GM19463 (cell line): ENCODE results near the gene VIPR2.
"Not testable (repeated sequence)": the region's sequence is repeated elsewhere in the genome, so short reads cannot be mapped to it uniquely, and the experiment has no call there.

ENCODE experiments used
- ATAC-seq: cut with Tn5 transposase; IDR thresholded peaks from one replicate; pipeline ENCODE4 v1.9.1; 2021; ENCODE audit warnings: mild to moderate bottlenecking, moderate library complexity; ENCODE audit not compliant: unreplicated experiment

Gene VIPR2, protein sequence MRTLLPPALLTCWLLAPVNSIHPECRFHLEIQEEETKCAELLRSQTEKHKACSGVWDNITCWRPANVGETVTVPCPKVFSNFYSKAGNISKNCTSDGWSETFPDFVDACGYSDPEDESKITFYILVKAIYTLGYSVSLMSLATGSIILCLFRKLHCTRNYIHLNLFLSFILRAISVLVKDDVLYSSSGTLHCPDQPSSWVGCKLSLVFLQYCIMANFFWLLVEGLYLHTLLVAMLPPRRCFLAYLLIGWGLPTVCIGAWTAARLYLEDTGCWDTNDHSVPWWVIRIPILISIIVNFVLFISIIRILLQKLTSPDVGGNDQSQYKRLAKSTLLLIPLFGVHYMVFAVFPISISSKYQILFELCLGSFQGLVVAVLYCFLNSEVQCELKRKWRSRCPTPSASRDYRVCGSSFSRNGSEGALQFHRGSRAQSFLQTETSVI

DNA sequence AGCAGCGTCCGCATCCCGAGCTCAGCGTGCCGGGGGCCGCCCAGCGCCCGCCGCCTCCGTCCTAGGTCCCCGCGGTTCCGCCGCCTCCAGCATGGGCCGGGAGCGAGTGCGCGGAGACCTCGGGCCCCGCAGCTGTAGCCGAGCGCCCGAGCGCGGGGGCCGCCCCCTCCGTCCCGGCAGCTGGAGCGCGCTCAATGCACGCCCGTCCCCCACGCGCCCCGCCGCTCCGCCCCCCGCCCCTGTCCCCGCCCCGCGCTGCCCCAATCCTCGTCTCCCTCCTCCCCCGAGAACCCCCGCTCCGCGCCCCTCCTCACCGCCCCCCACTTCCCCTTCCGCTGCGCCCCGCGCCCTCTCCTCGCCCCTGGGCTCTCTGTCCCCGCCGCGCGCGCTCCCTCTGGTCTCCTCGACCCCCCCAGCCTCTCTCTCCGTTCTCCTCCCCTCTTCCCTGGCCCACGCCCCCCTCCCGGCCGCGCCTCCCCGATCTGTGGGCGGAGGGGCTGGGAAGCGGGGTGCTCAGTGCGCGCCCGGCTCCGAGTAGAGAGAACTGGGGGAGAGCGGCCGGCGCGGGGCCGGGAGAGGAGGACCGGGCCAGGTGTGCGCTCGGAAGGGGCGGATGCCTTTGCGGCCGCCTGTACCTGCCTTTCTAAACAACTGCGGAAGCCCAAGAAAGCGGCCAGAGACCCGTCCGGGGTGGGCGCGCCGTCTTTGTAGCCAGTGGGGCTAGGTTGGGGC is at the start of gene VIPR2:
Gene VIPR2 (minus strand): TSS at position 110 of the 732 bp plus-strand sequence. CDS start 96 bp downstream, at position 14.
- ATAC-seq = no peak

DNA sequence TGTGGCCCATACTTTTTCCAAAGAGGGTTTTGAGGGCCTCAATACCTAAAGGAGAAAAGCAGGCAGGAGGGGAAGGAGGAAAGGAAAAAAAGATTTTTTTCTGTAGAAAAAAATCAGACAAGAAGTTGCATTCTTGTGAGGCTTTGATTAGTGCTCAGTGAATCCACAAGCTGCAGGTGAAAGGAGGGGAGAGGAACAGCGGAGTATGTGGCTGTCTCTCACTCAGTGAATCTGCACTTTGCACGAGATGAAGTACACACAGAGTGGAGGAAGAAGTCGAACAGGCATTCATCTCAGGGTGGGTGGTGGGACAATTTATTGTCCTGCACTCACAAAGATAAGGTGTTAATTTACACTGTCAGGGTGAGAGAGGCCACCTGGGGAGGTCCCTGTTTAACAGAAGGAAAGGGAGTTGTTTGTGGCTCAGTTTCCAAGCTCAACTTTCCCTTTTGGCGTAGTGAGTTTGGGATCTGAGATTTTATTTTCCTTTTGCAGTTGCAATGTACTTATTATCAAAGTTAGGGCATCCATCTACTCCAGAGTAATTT is 49.0 kb upstream of the VIPR2 start:
- no peak for ATAC-seq

DNA sequence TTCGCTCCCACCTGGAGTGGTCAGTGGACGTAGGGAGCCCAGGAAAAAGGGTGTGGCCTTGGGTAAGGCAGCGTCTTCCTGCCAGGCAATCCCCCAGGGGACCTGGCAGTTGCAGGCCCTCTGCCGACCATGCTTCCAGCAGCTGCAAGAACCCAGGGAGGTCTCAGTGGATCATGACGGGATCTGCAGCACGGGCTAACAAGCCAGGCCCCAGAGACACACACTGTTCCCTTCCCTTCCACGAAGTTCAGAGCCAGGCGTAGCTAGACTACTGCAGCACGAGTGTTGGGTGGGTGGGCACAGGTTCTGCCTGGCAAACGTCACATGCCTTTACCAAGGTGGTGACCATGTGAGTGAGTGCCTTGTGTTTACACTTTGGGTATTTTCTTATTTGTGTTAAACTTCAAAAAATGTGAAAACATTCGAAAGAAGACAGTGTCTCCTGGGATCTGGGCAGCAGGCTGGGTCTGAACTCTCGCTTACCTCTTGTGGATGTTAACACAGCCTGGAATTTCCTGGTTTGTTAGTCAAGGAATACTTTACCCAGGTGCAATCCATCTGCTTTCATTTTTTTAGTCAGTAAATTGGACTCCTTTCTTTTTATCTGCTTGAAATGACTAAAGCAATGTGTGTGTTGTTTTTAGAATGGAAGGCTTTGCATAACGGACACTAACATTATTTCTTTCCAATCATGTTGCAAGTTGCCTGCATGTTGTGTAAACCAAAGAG is 48.2 kb upstream of the VIPR2 start:
- no peak for ATAC-seq

DNA sequence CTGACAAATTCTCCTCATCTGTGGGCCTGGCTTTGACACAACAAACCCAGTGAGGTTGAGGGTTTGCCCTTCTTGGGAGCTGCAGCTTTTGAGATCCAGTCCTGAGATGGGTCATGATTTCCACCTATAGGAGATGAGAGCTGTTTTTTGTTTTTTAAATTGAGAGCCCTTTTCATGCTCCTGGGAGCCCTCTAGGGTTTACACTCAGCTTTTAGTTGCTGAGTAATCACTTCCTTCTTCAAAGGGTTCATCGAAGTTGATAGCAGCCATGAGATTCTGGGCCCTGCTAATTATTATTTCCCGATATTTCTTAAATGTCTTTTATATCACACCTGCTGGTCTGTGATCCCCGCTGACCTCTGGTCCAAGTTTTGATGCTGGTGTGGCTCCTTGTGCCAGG is 47.3 kb upstream of the VIPR2 start:
- no peak for ATAC-seq

DNA sequence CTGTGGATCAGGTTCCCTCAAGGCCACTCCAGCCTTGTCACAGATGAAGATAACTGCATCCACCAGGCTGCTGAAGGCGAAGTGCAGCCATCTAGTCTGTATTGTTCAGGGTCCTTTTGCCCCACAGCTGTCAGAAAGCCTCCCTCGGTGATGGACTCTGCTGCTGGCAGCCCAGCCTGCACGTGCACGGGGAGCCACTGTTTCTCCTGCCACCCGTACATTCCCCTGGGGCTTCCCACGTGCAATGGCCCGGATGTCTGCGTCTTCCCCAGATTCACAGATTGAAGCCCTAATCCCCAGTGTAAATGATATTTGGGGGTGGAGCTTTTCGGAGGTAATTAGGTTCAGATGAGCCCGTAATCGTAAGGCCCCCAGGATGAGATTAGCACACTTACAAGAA is 46.6 kb upstream of the VIPR2 start:
- ATAC-seq = no peak

DNA sequence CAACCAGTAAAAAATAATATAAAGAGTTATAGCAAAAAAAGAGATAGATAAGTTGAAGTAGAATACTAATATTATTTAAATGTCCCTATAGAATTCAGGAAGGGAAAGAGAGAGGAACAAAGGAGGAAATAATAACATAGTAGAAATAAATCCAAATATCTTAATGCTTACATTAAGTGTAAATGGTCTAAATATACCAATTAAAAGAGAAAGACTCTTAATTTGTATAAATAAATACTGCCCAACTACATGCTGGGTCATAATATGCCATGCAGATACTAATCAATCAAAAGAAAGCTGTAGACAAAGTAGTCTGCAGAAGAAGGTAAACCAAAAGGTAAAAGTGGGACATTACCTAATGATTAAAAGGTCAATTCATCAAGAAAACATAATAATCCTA is 43.3 kb upstream of the VIPR2 start:
- ATAC-seq = no peak

DNA sequence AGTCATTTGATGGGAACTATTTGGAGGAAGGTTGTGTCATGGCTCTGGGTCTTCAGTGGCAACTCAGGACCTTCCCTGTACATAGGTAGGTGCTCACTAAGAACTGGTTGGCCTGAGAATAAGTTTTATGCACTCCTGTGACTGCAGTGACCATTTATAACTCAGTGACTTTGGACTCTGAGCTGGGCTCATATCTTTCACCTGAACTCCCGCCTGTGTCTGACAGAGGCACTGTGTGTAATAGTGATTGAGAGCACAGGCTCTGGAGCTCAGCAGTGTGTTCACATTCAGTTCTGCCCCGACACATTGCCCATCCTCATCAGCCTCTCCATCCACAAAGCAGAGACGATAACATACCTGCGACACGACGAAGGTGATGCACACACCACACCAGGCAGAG is 34.6 kb upstream of the VIPR2 start:
- no peak for ATAC-seq

DNA sequence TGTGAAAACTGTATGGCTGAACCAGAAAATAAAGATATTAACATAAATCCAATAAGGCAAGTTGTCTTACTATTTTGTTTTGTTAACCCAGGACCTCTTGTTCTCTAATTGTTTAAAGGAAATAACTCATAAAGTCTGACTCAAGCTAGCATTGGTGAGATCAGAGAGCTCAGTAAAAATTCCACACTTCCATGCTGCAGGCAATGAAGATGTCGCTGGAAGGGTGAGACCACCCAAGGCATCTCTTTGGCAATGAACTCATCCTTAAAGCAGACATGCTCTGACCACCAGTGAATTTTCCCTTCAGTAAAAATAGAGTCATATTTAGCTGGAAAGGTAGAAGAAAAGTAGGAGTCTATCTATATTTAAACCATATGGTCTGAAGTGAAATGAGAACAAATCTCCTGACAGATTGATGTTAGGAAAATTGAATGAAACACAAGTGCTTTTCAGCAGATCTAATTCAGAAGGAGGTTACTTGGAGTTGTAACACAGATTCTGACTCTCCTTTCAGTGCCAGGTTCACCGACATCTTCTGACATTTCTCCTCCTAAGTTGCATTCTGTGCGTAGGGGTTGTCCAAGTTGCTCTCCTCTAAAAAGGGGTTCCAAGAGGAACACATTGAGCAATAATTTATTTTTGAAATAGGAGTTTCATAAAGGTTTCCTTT is 32.8 kb upstream of the VIPR2 start:
- ATAC-seq = no peak

DNA sequence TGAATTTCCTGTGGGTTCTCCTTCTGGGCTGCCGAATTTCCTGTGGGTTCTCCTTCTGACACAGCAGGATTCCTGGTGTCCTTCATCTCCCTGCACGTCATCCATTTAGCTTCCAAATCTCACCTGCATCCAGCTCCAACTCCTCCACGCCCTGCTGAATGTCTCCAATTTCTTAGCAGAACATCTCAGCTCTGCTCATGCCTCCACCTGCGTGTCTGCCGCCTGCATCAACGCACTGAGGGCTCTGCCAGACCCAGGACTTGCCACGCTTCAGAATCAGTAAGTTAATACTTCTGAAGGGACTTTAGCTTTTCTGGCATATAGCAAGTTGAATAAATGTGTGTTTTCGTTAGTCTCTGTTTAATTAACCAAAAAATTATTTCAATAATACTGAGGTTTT is 31.1 kb upstream of the VIPR2 start:
- ATAC-seq = no peak

DNA sequence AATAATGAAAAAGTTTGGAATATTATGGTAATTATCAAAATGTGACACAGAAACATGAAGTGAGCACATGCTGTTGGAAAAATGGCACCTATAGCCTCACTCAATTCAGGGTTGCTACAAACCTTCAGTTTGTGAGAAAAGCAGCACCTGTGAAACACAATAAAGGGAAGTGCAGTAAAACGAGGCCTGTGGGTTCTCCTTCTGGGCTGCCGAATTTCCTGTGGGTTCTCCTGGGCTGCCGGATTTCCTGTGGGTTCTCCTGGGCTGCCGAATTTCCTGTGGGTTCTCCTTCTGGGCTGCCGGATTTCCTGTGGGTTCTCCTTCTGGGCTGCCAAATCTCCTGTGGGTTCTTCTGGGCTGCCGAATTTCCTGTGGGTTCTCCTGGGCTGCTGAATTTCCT is 30.4 kb upstream of the VIPR2 start:
- not testable (repeated sequence) for ATAC-seq

DNA sequence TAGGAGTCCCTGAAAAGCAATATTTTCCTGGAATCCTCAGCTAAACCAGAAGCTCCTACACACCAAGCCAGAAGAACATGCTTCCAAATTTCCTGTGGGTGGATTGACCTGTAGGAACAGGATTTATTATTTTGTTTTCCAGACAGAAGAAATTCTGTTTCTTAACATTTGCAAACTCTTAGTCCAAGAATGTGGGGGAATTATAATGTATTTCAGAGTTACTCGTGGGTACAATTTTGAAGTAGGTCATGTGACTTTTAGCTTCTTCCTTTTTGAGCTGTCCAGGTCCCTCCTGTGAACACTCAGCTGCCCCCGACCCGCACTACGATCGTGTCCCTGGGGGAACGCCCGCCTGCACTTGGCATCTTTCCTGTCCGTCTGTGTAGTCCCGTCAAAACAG is 27.7 kb upstream of the VIPR2 start:
- no peak for ATAC-seq

DNA sequence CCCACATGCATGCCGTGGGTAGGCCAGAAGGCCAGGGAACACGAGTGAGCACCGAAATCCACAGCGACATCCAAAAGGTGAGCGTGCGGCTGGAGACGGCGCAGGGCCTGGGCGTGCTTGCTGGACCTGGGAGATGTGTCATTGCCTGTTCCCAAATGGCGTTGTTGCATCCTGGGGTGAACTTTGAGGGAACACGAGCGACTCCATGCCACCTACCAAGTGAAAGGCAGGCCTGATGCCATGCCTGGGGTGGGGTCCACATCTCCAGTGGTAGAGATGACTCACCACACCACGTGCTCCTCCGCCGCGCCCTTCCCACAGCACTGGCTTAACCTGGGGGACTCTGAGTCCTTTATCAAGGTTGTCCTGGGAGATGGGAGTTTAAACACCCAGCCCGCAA is 24.7 kb upstream of the VIPR2 start:
- ATAC-seq = no peak

DNA sequence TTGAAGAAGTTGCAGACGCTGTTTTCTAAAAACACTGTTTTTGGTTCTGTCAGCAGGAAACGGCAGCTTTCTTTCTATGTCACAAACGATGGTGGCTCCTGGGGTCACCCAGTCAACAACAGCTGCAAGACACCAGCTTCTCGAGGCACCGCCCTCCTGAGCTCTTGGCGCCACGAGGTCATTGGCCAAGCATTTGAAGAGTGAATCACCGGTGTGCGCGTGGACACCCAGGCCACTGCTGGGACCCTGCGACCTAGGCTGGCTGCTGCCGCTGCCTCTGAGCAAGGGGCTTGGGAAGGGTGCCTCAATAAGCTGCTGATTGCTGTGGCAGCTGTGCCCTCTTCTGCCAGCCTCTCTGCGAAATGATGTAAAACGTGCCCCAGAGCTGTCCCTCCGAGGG is 22.5 kb upstream of the VIPR2 start:
- no peak for ATAC-seq

DNA sequence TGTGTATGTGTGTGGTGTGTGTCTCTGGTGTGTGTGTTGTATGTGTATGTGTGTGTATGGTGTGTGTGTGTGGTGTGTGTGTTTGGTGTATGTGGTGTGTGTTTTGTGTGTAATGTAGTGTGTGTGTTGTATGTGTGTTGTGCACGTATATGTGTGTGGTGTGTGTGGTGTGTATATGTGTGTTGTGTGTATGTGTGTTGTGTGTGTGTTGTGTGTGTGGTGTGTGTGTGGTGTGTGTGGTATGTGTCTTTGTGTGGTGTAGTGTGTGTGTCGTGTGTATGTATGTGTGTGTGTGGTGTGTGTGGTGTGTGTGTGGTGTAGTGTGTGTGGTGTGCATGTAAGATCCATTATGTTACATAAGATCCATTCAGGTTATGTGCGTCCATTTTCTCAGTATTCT is 21.9 kb upstream of the VIPR2 start:
- ATAC-seq = no peak

DNA sequence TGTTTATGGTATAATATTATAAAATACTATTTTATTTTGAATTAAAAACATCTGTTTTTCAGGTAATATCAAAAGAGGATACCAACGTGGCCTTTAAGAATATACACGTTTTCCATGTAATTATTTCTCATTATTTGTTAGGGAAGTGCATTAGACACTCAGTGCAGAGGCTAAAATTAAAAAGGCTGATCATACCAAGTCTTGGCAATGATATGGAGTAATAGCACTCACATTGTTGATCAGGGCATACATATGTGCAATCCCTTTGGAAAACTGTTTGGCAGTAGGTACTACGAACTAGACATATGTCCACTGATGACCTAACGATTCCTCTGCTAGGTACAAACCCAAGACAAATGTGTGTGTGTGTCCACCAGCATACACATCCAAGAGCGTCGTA is 20.7 kb upstream of the VIPR2 start:
- no peak for ATAC-seq

DNA sequence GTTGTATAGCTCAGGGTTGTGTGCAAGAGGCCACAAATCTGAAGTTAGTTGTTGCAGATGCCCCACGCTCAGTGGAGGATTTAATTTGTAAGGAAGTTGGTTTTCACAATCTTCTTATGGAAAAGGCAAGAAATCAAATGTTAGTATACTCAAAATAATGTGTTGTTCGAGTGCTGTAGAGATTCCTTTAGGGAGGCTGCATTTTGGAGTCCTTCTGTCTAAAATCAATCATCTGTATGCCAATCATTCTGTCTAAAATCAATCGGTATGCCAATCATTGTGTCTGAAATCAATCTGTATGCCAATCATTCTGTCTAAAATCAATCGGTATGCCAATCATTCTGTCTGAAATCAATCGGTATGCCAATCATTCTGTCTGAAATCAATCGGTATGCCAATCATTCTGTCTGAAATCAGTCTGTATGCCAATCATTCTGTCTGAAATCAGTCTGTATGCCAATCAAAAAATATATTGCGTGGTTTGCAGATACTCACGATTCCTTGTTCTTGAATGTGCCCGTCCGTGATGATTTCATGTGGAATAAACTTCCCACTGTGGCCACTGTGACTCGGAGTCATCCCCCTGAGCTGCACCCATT is 19.1 kb upstream of the VIPR2 start:
- not testable (repeated sequence) for ATAC-seq

DNA sequence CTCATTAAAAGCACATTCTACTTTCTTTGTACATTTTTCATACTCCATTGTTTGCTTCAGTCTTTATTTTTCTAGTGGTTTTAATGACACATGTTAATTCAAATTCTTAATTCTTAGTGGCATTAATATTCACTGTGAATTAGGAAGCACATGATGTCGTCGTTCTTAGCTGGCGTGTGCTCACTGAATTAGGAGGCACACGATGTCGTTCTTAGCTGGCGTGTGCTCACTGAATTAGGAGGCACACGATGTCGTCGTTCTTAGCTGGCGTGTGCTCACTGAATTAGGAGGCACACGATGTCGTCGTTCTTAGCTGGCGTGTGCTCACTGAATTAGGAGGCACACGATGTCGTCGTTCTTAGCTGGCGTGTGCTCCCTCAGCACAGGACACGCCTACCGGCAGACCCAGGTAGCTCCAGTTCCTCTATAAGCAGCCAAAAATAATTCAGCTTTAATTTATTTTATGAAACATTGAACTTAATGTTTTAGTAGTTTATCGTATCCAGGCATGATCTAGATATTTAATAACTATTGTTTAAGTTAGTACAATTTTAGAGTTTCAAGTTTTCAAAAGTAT is 17.5 kb upstream of the VIPR2 start:
- not testable (repeated sequence) for ATAC-seq

DNA sequence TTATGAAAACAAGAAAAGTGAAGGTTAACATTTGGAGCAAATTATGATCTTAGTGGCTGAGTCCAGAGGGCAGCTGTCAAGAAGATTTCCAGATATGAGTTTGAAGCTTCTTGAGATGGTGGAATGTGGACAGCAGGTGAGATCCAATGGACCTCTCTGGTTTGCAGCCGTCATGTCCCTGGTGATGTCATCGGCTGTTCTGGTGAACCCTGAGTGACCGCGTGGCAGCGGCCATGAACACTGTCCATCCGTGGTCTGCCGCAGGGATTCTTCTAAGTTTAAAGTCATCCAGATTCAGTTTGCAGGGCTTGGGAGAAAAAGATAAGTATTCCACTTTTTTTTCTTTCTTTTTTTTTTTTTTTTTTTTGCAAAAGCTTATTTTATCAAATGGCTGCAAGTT is 15.8 kb upstream of the VIPR2 start:
- ATAC-seq = no peak

DNA sequence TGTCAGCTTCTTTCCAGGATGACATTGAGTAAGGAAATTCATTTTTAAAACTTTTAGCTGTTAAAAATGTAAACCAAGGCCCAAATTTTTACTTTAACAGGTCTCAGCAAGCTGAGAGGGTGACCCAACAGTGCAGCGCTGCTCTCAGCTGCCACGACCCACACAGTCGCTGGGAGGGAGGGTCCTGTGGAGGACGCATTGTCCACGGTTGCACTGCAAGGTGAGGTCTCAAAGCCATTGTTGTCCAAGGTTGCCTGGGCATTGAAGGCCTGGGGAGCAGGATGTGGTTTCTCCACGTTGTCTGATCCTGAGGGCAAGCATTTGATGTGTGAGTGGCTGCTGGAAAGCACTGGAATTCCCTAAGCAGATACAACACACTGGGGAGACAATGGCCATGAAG is 15.1 kb upstream of the VIPR2 start:
- no peak for ATAC-seq

DNA sequence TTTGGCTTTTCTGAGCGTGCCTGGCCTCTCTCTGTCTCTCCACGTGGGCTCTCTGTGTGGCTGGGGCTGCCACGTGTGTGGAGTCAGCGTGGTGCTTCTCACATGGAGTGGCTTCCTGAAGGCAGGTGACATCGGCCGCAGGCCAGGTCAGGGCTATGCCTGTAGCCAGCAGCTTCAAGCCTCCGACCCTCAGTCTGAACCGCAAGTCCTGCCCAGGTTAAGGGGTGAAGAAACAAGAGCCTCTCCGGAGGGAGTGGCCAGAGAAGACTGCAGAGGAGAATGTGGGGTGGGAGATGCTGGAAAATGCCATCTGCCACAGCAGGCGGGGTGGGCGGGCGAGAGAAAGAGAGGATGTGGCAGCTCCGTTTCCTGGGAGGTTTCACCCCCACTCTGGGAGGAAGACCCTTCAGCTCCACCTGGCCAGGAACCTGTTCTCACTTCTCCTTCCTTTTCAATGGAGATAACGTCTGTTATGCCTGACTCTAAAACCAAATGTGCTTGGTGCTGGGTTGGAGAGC is 14.3 kb upstream of the VIPR2 start:
- ATAC-seq = no peak
